Measurements from ENCODE around the gene SCFD2.
"Not testable (repeated sequence)": the region's sequence is repeated elsewhere in the genome, so short reads cannot be mapped to it uniquely, and the experiment has no call there.

SCFD2 gene

DNA sequence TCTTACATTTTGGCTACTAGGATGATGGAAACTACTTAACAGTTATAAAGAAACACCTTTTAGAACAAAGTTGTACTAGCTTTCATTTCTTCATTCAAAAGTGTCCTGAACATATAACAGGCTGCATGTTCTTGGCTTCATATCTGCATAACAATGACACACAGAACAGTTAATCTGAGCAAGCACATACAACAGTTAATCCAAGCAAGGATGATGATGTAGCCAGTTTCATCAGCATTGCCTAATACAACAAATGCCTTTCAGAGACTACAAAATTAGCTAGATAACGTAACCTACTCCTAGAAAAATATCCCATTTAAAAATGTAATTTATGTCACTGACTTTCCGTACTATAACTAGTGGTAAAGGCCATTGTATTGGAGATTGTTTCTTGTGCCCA, 182.1 kb downstream of the SCFD2 start:
- TF ChIP-seq, protein P1, sequence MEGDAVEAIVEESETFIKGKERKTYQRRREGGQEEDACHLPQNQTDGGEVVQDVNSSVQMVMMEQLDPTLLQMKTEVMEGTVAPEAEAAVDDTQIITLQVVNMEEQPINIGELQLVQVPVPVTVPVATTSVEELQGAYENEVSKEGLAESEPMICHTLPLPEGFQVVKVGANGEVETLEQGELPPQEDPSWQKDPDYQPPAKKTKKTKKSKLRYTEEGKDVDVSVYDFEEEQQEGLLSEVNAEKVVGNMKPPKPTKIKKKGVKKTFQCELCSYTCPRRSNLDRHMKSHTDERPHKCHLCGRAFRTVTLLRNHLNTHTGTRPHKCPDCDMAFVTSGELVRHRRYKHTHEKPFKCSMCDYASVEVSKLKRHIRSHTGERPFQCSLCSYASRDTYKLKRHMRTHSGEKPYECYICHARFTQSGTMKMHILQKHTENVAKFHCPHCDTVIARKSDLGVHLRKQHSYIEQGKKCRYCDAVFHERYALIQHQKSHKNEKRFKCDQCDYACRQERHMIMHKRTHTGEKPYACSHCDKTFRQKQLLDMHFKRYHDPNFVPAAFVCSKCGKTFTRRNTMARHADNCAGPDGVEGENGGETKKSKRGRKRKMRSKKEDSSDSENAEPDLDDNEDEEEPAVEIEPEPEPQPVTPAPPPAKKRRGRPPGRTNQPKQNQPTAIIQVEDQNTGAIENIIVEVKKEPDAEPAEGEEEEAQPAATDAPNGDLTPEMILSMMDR (IDR thresholded peaks at IDR 0.05; ENCODE audit: unreplicated experiment in 3 of 3), result no peak
- peaks cover 29% of the 10 kb centered on the region for H3K4me1 Mint-ChIP-seq
- H3K9me3 Mint-ChIP-seq, result peaks cover 22% of the 10 kb centered on the region
- no peak overlapping the region for H3K4me3 Mint-ChIP-seq
- peak overlapping the region in 1 of 3 experiments; percentile 32 for H3K27ac Mint-ChIP-seq
- H3K36me3 Mint-ChIP-seq (ENCODE audit: low read depth), result peaks cover 13% of the 10 kb centered on the region
- no peaks in the 10 kb centered on the region for H3K27me3 Mint-ChIP-seq (ENCODE audit: low read depth)

DNA sequence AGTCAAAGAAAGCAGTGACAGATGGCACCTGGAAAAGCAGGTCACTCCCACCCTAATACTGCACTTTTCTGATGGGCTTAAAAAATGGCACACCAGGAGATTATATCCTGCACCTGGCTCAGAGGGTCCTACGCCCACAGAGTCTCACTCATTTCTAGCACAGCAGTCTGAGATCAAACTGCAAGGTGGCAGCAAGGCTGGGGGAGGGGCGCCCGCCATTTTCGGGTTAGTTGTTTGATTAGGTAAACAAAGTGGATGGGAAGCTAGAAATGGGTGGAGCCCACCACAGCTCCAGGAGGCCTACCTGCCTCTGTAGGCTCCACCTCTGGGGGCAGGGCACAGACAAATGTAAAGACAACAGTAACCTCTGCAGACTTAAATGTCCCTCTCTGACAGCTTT, 188.1 kb downstream of the SCFD2 start:
- peaks cover 42% of the 10 kb centered on the region for H3K9me3 Mint-ChIP-seq

DNA sequence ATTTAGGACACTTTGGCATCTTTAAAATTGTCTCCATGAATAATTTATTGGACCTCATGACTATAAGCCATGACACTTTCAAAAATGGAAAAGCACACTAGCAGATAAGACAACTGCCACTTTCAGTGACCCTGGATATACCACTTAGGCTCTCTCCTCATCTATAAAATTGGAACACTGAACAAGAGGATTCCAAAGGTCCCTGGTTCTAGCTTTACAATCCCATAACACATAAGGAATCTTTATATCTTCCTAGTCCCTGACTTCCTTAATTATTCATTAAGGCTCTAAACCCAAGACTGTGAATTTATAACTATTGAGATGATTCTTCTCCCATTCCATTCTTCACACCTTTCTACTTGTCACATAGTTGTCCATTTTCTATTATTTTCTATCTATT, 190.2 kb downstream of the SCFD2 start:
- peaks cover 40% of the 10 kb centered on the region for H3K36me3 Mint-ChIP-seq (ENCODE audit: low read depth)
- H3K27me3 Mint-ChIP-seq (ENCODE audit: low read depth), result no peaks in the 10 kb centered on the region
- H3K27ac Mint-ChIP-seq, result no peak overlapping the region
- peaks cover 49% of the 10 kb centered on the region for H3K9me3 Mint-ChIP-seq
- no peak overlapping the region for H3K4me3 Mint-ChIP-seq
- TF ChIP-seq, protein P1 (IDR thresholded peaks at IDR 0.05; ENCODE audit: unreplicated experiment in 3 of 3), result no peak
- no peaks in the 10 kb centered on the region for H3K4me1 Mint-ChIP-seq

More for the DNA sequence above, 188.1 kb downstream of the SCFD2 start:
- H3K27ac Mint-ChIP-seq; H3K27me3 Mint-ChIP-seq (ENCODE audit: low read depth); H3K4me1 Mint-ChIP-seq; H3K4me3 Mint-ChIP-seq: not testable (repeated sequence)
- peaks cover 35% of the 10 kb centered on the region for H3K36me3 Mint-ChIP-seq (ENCODE audit: low read depth)

DNA sequence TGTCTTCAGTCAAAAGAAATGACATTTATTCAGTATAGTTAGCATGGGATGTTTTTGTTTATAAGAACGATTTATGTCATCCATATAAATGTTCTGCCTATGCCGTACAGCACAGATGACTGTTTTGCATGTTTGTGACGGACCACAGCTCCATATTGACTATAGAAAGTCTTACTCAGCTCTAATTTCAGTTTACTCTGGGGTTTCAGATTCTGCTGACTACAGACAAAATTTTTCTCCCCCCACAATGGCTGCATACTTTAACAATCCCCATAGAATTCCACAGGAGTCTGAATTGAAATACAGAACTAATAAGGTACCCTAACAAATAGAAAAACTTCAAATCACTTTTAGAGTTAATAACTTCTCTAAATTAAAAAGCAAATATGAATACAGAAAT, 191.0 kb downstream of the SCFD2 start:
- Mint-ChIP-seq H3K4me3 (no peak overlapping the region), H3K4me1 (no peaks in the 10 kb centered on the region), H3K9me3 (peaks cover 41% of the 10 kb centered on the region), H3K36me3 (ENCODE audit: low read depth) (peaks cover 32% of the 10 kb centered on the region), H3K27ac (peak overlapping the region in 2 of 3 experiments; percentile 64 to 91), H3K27me3 (ENCODE audit: low read depth) (no peaks in the 10 kb centered on the region)
- TF ChIP-seq, protein P1 (IDR thresholded peaks at IDR 0.05; ENCODE audit: unreplicated experiment in 3 of 3), result no peak

DNA sequence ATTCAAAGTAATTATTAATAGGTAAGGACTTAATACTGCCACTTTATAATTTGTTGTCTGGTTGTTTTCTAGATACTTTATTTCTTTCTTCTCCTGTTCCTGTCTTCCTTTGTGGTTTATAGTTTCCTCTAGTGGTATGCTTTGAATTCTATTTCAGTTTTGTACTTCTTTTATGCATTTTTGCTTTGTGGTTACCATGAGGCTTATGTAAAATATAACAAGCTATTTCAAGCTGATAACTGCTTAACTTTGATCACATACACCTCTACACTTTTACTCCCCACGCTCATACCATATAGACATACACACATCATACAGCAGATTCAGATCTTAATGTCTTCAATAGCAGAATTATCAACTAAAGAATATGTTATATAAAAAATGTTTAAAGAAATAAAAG, 192.3 kb downstream of the SCFD2 start:
- TF ChIP-seq, protein P1 (IDR thresholded peaks at IDR 0.05; ENCODE audit: unreplicated experiment in 3 of 3), result no peak
- Mint-ChIP-seq H3K27me3 (ENCODE audit: low read depth) (no peaks in the 10 kb centered on the region), H3K27ac (no peak overlapping the region), H3K4me3 (no peak overlapping the region), H3K36me3 (ENCODE audit: low read depth) (peaks cover 27% of the 10 kb centered on the region), H3K4me1 (no peaks in the 10 kb centered on the region), H3K9me3 (peaks cover 29% of the 10 kb centered on the region)

DNA sequence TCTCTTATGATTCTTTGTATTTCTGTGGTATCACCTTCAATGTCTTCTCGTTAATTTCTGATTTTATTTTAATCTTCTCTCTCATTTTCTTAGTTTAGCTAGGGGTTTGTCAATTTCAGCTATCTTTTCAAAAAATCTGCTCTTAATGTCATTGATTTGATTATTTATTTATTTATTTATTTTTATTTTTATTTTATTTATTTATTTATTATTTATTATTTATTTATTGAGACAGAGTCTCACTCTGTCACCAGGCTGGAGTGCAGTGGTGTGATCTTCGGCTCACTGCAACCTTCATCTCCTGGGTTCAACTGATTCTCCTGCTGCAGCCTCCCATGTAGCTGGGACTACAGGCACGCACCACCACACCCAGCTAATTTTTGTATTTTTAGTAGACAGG, 194.1 kb downstream of the SCFD2 start:
- Mint-ChIP-seq H3K27ac (no peak overlapping the region), H3K36me3 (ENCODE audit: low read depth) (peaks cover 20% of the 10 kb centered on the region), H3K27me3 (ENCODE audit: low read depth) (no peaks in the 10 kb centered on the region), H3K4me3 (no peak overlapping the region), H3K9me3 (peaks cover 19% of the 10 kb centered on the region), H3K4me1 (no peaks in the 10 kb centered on the region)
- TF ChIP-seq, protein P1 (IDR thresholded peaks at IDR 0.05; ENCODE audit: unreplicated experiment in 3 of 3), result no peak

Measured in nephron (organoid).